Right forelimb (tissue), 1 donor: ENCODE measurements around the gene ANKIB1.

Experiments
- DNase-seq: peaks from one replicate; pipeline ENCODE4 v3.0.0-alpha.2; 2018

Gene ANKIB1

GRCh38 chr7:92266415-92267241 is 20.9 kb downstream of the ANKIB1 start:
- no peak for DNase-seq

- no peak for DNase-seq
Observed at GRCh38 chr7:92268921-92269320, 23.1 kb downstream of the ANKIB1 start.

GRCh38 chr7:92275327-92275726 is 29.6 kb downstream of the ANKIB1 start:
- no peak for DNase-seq

GRCh38 chr7:92276460-92276864 is 30.7 kb downstream of the ANKIB1 start:
- DNase-seq, result no peak

GRCh38 chr7:92279396-92280031 is 33.7 kb downstream of the ANKIB1 start:
- DNase-seq, result no peak

GRCh38 chr7:92281031-92281430 is 35.3 kb downstream of the ANKIB1 start:
- DNase-seq, result no peak

- DNase-seq, result no peak
Observed at GRCh38 chr7:92282221-92282814, 36.5 kb downstream of the ANKIB1 start.

- DNase-seq, result no peak
Observed at GRCh38 chr7:92282930-92283329, 37.2 kb downstream of the ANKIB1 start.

GRCh38 chr7:92289321-92289720 is 43.5 kb downstream of the ANKIB1 start:
- no peak for DNase-seq

GRCh38 chr7:92292981-92293380 is 47.2 kb downstream of the ANKIB1 start:
- no peak for DNase-seq

- DNase-seq, result no peak
Observed at GRCh38 chr7:92293896-92294590, 48.3 kb downstream of the ANKIB1 start.

- DNase-seq, result no peak
Observed at GRCh38 chr7:92295391-92295790, 49.6 kb downstream of the ANKIB1 start.

- DNase-seq, result no peak
Observed at GRCh38 chr7:92296235-92296634, 50.5 kb downstream of the ANKIB1 start.

GRCh38 chr7:92296880-92297445 is 51.2 kb downstream of the ANKIB1 start:
- no peak for DNase-seq

GRCh38 chr7:92297736-92298135 is 52.0 kb downstream of the ANKIB1 start:
- DNase-seq, result no peak

GRCh38 chr7:92303761-92304160 is 58.0 kb downstream of the ANKIB1 start:
- DNase-seq, result no peak

GRCh38 chr7:92304406-92304893 is 58.7 kb downstream of the ANKIB1 start:
- DNase-seq, result no peak

- no peak for DNase-seq
Observed at GRCh38 chr7:92306153-92306552, 60.4 kb downstream of the ANKIB1 start.

- no peak for DNase-seq
Observed at GRCh38 chr7:92313055-92313454, 67.3 kb downstream of the ANKIB1 start.

GRCh38 chr7:92319243-92319642 is 73.5 kb downstream of the ANKIB1 start:
- DNase-seq, result no peak

- no peak for DNase-seq
Observed at GRCh38 chr7:92325173-92325572, 79.4 kb downstream of the ANKIB1 start.

GRCh38 chr7:92325858-92326257 is 80.1 kb downstream of the ANKIB1 start:
- no peak for DNase-seq
